GM19372 (cell line): ENCODE measurements around the gene MRPS34.

Experiments used
- ATAC-seq: cut with Tn5 transposase; IDR thresholded peaks from one replicate; pipeline ENCODE4 v1.9.1; 2021; ENCODE audit warnings: mild to moderate bottlenecking, low read depth, moderate library complexity; ENCODE audit not compliant: unreplicated experiment

Gene MRPS34

GRCh38 chr16:1782408-1783264 lies 9.7 kb upstream of the MRPS34 start, which contains the start of the genes NUBP2 and SPSB3:
NUBP2 (plus strand) TSS chr16:1782960; CDS start chr16:1783021, 61 bp downstream.
SPSB3 (minus strand) TSS chr16:1782571; CDS start chr16:1781483, 1,088 bp downstream.
- peak; percentile 86 for ATAC-seq

GRCh38 chr16:1781758-1782407 lies 8.9 kb upstream of the MRPS34 start:
- ATAC-seq, result peak; percentile 4

- ATAC-seq, result no peak
These were observed 8.3 kb upstream of the MRPS34 start for GRCh38 chr16:1781254-1781653.

- ATAC-seq, result no peak
These were observed 7.7 kb upstream of the MRPS34 start for GRCh38 chr16:1780677-1781072.

DNA sequence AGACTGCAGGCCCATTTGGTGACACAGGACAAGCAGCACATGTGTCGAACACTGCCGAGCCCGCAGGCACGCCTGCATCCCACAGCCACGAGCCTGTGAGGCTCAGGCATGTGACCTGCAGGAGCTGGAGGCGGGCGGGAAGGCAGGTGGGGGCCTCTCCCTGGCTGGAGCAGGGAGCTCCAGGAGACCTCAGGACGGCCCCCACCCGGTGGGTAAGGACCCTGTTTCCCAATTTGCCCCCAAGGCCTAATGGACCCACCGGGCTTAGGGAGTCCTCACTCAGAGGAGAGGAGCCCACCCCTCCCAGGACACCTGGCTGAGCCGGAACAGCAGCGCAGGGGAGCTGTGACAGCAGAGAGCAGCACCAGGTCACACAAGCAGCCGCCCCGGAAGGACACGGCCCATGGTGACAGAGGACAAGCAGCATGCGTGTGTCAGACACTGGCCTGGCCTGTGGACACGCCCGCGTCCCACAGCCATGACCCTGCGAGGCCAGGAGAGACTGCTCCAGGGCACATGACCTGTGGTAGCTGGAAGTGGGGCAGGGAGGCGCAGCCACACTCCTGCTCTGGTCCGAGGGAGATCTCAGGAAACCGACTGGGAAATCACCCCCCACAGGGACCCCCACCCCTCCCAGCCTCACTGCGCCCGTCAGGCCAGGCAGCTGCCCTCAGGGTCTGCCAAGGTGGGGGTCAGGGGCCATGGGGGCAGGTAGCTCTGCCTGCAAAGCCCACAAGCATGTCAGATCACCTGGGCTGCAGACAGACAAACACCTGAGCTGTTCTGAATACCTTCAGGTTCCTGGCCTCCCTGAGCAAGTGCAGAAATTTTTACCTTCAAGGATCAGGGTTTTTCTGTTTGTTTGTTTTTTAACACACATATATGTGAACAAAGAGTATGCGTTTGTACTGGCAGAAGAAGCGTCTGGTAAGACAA lies 7.1 kb upstream of the MRPS34 start:
- ATAC-seq, result no peak

GRCh38 chr16:1779234-1779701 lies 6.3 kb upstream of the MRPS34 start:
- no peak for ATAC-seq

- ATAC-seq, result no peak
These were observed 5.6 kb upstream of the MRPS34 start for GRCh38 chr16:1778200-1779179.

GRCh38 chr16:1777375-1778199 lies 4.7 kb upstream of the MRPS34 start:
- no peak for ATAC-seq

- ATAC-seq, result no peak
These were observed 4.0 kb upstream of the MRPS34 start for GRCh38 chr16:1776991-1777374.

GRCh38 chr16:1776672-1776955 lies 3.7 kb upstream of the MRPS34 start:
- ATAC-seq, result no peak

DNA sequence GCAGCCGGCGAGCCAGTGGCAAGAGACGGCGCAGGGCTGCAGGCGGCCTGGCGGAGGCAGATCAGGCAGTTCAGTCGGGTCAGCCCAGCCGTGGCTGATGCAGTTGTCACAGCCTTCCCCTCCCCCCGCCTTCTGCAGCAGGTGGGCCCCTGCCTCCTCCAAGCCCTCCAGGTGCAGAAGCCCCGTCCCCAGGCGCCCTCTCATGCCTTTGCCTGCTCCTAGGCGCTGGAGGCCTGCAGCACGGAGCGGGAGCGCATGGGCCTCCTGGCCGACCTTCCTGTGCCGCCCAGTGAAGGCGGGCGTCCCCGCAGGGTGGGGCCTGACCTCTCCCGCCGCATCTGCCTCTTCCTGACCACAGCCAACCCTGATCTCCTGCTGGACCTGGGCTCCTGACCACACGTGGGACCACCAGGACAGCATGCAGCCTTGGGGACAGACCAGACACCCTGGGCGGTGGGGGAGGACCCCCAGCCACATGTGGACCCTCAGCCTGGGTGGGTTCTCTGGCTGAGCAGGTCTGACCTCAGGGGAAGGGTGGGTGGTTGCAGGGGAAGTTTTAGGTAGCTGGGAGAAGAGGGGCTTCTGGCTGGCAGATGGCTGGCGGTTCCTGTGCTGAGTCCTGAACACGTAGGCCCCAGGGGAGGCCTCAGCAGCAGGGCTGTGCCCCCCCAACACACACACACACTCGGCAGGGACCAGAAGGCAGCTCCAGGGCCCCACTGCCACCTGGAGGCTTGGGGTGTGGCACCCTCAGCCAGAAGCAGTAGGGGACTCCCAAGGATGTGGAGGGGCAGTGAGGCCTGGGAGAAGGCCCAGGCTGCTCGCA lies 3.1 kb upstream of the MRPS34 start:
- ATAC-seq, result no peak

DNA sequence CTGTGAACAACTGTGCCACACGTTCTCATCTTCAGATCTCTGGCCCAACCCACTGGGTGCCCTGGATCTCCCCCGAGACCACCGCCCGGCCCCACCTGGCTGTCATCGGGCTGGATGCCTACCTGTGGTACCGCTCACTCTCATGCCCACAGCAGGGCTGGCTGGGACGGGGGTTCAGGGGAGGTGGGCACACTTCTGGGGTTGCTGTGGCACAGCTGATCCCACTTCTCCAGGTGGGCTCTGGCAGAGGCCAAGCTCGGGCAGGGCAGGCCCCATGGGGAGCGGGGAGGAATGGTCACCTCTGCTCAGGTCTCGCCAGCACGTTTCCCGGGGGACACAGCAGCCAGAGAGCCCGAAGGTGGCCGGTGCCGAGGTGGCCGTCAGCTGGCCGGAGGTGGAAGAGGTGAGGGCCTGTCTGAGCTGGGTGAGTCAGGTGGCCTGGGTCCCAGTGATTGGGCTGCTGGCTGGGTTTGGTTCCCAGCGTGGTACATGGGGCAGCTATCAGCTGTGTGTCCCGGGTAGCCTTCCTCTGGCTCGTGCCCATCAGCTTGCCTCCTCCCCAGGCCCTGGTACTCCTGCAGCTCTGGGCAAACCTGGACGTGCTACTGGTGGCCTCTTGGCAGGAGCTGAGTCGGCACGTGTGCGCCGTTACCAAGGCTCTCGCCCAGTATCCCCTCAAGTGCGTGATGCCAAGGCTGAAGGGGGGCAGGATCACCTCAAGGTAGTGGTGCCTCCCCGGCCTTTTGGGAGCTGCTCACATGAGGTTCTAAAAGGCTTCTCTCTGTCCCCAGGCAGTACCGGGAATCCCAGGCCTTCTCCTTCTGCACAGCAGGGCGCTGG lies 2.3 kb upstream of the MRPS34 start:
- ATAC-seq, result no peak

DNA sequence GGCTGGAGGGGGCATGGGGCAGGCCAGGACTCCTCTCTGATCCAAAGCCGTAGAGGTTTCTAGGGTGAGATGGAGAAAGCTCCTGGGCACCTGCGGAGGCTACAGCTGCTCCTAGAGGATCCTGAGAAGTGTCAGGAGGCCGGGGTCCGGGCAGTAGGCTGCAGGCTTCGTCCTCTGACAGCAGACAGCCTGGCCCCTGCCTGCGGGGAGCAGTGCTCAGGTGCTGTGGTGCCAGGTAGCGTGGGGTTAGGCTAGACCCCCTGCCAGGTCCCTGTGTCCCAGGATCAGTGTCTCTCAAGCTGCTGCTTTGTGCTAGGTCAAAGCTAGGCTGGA lies 1.5 kb upstream of the MRPS34 start:
- ATAC-seq, result no peak

- ATAC-seq, result no peak
These were observed 941 bp upstream of the MRPS34 start for GRCh38 chr16:1773703-1774447.

GRCh38 chr16:1772362-1772907 lies 499 bp downstream of the MRPS34 start, which contains the start of gene EME2:
EME2 (plus strand) TSS chr16:1772810; CDS start chr16:1773228, 418 bp downstream.
- ATAC-seq, result peak; percentile 14

DNA sequence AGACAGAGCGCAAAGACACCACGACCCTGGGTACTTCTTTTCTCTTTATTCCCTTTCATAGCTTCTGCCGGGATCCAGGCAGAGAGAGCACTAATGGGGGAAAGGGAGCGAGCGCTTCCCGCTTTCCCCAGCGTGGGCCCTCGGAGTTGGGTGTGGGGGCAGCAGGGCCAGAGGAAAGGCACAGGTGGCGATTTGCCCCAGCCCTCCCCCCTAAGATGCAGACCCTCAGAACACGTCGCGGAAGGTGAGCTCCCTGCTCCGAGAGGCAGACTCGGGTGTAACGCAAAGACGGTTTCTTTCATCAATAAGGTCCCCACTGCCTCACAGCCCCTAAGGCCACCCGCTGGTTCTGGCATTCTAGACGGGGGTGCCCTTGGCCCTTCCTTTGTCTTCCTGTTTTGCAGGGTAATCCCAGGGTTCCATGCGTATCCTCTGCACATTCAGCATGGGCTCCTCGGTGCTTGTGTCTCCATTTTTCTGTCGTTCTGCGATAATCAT lies 1.0 kb downstream of the MRPS34 start:
- no peak for ATAC-seq
